ENCODE measurements around the gene ASB13.

Gene ASB13

DNA sequence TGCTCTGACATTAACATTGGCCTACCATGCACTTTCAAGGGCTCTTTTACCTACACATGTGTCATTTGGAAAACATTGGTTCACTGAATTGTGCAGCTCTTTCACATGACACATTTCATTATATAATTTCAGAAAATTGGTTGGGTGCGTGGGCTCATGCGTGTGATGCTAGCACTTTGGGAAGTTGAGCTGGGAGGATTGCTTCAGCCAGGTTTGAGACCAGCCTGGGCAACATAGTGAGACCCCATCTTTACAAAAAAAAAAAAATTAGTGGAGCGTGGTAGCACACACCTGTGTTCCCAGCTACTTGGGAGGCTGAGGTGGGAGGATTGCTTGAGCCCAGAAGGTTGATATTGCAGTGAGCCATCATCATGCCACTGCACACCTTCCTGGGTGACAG, 22.2 kb upstream of the ASB13 start:
- H3K36me3 ChIP-seq (ENCODE audit: control insufficient read depth, insufficient read depth, low read length) = no peaks in the 10 kb centered on the region
- no peaks in the 10 kb centered on the region; the same call in 1 of the 2 replicates for H3K4me1 ChIP-seq (ENCODE audit: control insufficient read depth, insufficient read depth, low read length)
- H3K4me3 ChIP-seq (ENCODE audit: low read length) = no peak overlapping the region
- no peaks in the 10 kb centered on the region for H3K27me3 ChIP-seq (ENCODE audit: control insufficient read depth, insufficient read depth, low read length)
- no peak for DNase-seq (ENCODE audit: low read depth, low spot score)
- no CpG with 5 or more reads among the region's 3 CpGs for WGBS (ENCODE audit: insufficient coverage, insufficient read length)
- no peaks in the 10 kb centered on the region for H3K9me3 ChIP-seq (ENCODE audit: control insufficient read depth, insufficient read depth, low read length)
- no peak overlapping the region for H3K27ac ChIP-seq (ENCODE audit: low read length)

DNA sequence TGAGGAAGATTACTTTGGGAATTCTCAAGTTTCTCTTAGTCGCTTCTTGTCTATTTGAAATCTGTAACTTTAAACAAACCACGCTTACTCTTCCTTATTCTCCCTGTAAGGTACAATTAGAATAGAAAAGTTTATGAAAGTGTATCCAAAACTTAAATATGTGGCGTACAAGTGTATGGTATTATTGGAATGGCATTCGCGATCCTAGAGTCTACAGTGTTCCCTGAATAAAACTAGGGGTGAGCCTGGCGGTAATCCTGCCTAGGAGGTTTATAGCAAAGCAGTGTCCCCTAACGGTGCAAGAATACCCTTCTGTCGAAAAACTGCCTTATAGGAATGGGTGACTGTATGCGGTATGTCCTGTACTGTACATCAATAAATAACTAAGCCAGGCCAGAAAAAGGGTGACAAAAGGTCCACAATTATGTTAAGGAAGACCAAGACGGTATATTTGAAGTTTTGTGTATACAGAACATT, 19.4 kb upstream of the ASB13 start:
- no peaks in the 10 kb centered on the region for H3K4me1 ChIP-seq (ENCODE audit: control insufficient read depth, insufficient read depth, low read length)
- H3K27me3 ChIP-seq (ENCODE audit: control insufficient read depth, insufficient read depth, low read length) = no peaks in the 10 kb centered on the region
- no peak for DNase-seq (ENCODE audit: low read depth, low spot score)
- no peaks in the 10 kb centered on the region for H3K36me3 ChIP-seq (ENCODE audit: control insufficient read depth, insufficient read depth, low read length)
- no CpG with 5 or more reads among the region's 10 CpGs for WGBS (ENCODE audit: insufficient coverage, insufficient read length)
- no peaks in the 10 kb centered on the region for H3K9me3 ChIP-seq (ENCODE audit: control insufficient read depth, insufficient read depth, low read length)
- peak overlapping the region; percentile 81; the same call in 1 of the 2 replicates for H3K4me3 ChIP-seq (ENCODE audit: low read length)
- no peak overlapping the region for H3K27ac ChIP-seq (ENCODE audit: low read length)

DNA sequence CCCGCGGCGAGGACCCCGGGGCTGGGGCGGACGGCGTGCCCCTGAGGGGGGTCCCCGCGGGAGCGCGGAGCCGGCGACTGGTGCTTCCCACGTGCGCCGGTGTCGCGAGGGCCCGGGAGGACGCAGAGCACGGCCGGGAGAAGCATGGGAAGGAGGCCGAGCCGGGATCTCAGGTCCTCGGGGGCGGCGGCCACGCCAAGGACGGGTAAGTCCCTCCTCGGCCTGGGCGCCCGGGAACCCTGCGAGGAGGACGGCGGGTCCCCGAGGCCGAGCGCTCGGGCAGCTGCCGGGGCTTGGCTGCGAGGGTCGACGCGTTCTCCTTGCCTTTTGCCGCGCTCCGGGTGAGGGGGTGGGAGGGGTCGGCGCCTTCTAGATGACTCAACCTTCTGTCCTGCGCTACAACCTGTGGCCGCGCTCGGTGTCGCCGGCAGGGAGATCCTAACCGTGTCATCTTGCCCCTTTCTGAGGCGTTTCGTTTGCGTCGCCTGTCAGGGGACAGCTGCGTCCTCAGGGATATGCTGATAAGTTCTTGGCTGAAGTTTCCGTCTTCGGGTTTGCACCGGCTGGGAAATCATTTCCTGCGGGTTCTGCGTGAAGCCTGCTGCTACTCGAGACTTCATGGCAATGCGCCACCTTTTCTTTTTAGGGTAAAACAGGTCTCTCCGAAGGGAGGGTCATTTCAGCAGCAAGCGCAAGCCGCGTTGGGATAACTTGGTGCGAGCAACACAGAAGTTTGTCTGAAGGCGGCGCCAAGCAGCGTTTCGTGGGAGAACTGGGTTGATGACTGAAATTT, 18.8 kb upstream of the ASB13 start:
- H3K27me3 ChIP-seq (ENCODE audit: control insufficient read depth, insufficient read depth, low read length) = no peaks in the 10 kb centered on the region
- no peaks in the 10 kb centered on the region for H3K9me3 ChIP-seq (ENCODE audit: control insufficient read depth, insufficient read depth, low read length)
- H3K4me1 ChIP-seq (ENCODE audit: control insufficient read depth, insufficient read depth, low read length) = no peaks in the 10 kb centered on the region
- H3K36me3 ChIP-seq (ENCODE audit: control insufficient read depth, insufficient read depth, low read length) = no peaks in the 10 kb centered on the region
- no CpG with 5 or more reads among the region's 77 CpGs for WGBS (ENCODE audit: insufficient coverage, insufficient read length)
- DNase-seq (ENCODE audit: low read depth, low spot score) = no peak
- peak overlapping the region; percentile 81 for H3K4me3 ChIP-seq (ENCODE audit: low read length)
- H3K27ac ChIP-seq (ENCODE audit: low read length) = no peak overlapping the region

DNA sequence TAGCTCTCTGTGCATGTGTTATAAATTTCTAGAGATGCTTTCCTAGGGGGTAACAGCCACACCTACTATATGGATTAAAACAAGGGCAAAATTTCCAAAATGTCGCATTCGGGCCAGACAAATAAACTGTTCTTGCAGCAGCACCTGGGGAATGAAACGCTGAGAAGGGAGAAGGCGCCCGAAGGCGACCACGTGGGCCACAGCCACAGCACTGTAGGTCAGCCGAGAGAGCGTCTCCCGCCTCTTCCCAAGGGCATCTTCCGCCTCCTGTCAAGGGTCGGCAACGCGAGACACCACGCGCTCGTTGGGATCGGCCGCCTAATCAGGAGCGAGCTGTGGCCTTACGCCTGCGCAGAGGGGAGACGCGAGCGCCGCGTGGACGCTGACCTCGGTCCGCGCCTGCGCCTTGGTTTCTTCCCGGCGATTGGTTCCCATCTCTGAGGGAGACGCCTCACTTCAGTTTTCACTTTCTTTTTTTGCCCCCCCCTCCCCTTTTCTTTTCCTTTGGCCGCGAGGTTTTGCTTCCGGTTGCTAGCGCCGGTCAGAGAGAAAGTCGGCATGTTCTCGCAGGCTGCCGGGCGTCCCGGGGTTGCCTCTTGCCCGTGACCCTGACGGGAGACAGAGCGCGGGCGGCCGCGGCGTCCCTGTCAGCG, 18.0 kb upstream of the ASB13 start, which contains the start of gene TASOR2:
TASOR2 (plus strand) TSS at position 521 of the 653 bp plus-strand sequence. CDS start 35,805 bp downstream, outside the sequence.
- Histone ChIP-seq H3K36me3 (ENCODE audit: control insufficient read depth, insufficient read depth, low read length) (no peaks in the 10 kb centered on the region), H3K4me1 (ENCODE audit: control insufficient read depth, insufficient read depth, low read length) (no peaks in the 10 kb centered on the region), H3K27ac (ENCODE audit: low read length) (no peak within 1 kb of the TSS), H3K4me3 (ENCODE audit: low read length) (peak within 1 kb of the TSS; percentile 81), H3K9me3 (ENCODE audit: control insufficient read depth, insufficient read depth, low read length) (no peaks in the 10 kb centered on the region), H3K27me3 (ENCODE audit: control insufficient read depth, insufficient read depth, low read length) (no peaks in the 10 kb centered on the region)
- peak; percentile 98 for DNase-seq (ENCODE audit: low read depth, low spot score)
- WGBS (ENCODE audit: insufficient coverage, insufficient read length) = no CpG with 5 or more reads among the region's 54 CpGs

DNA sequence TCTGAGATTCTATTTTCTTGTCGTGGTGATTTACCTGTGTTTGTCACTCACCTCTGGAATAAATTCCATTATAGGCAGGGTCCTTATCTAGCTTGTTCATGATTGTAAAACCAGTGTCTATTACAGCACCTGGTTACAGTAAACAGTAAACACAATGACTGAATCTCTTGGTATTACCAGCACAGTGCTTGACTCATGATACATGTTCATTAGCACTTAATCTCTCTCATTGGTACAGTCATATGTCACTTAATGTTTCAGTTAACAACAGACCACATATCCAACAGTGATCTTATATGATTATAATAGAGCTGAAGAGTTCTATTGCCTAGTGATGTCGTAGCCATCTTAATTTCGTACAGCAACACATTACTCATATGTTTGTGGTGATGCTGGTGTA, 16.7 kb upstream of the ASB13 start:
- H3K4me1 ChIP-seq (ENCODE audit: control insufficient read depth, insufficient read depth, low read length) = no peaks in the 10 kb centered on the region
- no CpG with 5 or more reads among the region's 3 CpGs for WGBS (ENCODE audit: insufficient coverage, insufficient read length)
- DNase-seq (ENCODE audit: low read depth, low spot score) = no peak

DNA sequence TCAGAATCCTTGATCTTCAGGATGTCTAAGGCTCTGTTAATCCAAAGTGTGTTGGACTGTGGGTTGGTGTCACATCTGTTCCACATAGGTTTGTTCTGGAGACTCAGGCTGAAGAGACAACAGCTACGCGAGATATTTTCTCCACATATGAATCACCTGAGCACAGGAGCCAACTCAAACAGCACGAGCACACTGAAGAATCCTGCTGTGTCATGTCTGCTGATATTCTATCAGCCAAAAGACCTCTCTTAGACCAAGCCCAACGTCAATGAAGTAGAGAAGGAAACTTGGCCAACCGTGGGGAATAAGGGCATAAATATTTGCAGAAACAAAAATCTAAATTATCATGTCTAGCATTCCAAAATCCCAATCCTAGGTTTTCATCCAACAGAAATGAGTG, 15.5 kb upstream of the ASB13 start:
- no peak overlapping the region for H3K27ac ChIP-seq (ENCODE audit: low read length)
- no peaks in the 10 kb centered on the region for H3K36me3 ChIP-seq (ENCODE audit: control insufficient read depth, insufficient read depth, low read length)
- no peak overlapping the region for H3K4me3 ChIP-seq (ENCODE audit: low read length)
- H3K4me1 ChIP-seq (ENCODE audit: control insufficient read depth, insufficient read depth, low read length) = no peaks in the 10 kb centered on the region
- no peak for DNase-seq (ENCODE audit: low read depth, low spot score)
- H3K9me3 ChIP-seq (ENCODE audit: control insufficient read depth, insufficient read depth, low read length) = no peaks in the 10 kb centered on the region
- no CpG with 5 or more reads among the region's 5 CpGs for WGBS (ENCODE audit: insufficient coverage, insufficient read length)
- no peaks in the 10 kb centered on the region for H3K27me3 ChIP-seq (ENCODE audit: control insufficient read depth, insufficient read depth, low read length)

More for the DNA sequence above, 16.7 kb upstream of the ASB13 start:
- no peaks in the 10 kb centered on the region for H3K9me3 ChIP-seq (ENCODE audit: control insufficient read depth, insufficient read depth, low read length)
- H3K27me3 ChIP-seq (ENCODE audit: control insufficient read depth, insufficient read depth, low read length) = no peaks in the 10 kb centered on the region
- H3K36me3 ChIP-seq (ENCODE audit: control insufficient read depth, insufficient read depth, low read length) = no peaks in the 10 kb centered on the region
- no peak overlapping the region for H3K27ac ChIP-seq (ENCODE audit: low read length)
- H3K4me3 ChIP-seq (ENCODE audit: low read length) = no peak overlapping the region

DNA sequence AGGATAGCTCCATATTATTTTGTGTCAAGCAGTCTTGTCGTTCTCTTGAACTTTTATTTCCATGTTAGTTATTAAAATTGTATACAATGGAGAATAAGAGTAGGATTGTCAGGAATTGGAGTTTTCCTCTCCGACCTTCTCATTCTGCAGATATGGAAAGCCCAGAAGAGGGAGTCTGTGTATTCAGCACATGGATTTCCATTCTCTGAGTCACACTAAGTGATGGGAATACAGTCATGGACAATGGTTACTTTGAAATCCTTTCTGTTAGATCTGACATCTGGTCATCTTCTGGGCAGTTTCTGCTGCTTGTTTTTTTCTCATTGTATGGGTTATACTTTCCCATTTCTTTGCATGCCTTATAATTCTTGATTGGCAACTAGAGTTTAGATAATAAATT, 13.2 kb upstream of the ASB13 start:
- WGBS (ENCODE audit: insufficient coverage, insufficient read length) = no CpG with 5 or more reads among the region's 2 CpGs
- no peak for DNase-seq (ENCODE audit: low read depth, low spot score)

DNA sequence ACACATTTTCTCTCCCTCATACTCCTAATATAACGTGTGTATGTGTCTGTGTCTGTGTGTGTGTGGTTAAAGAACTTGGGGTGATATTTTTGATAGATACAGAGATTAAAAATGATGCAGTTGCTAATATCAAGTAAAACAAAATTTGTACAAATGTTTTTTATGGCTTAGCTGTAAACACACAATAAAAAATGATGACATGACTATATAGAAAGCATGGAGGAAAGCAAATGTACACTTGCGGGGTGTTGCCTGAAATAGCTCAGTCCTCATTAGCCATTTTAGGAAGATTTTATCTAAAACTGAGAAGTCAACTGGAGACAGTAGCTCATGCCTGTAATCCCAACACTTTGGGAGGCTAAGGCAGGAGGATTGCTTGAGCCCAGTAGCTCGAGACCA, 12.6 kb upstream of the ASB13 start:
- H3K27ac ChIP-seq (ENCODE audit: low read length) = no peak overlapping the region
- no peaks in the 10 kb centered on the region for H3K27me3 ChIP-seq (ENCODE audit: control insufficient read depth, insufficient read depth, low read length)
- H3K9me3 ChIP-seq (ENCODE audit: control insufficient read depth, insufficient read depth, low read length) = no peaks in the 10 kb centered on the region
- H3K4me3 ChIP-seq (ENCODE audit: low read length) = no peak overlapping the region
- H3K36me3 ChIP-seq (ENCODE audit: control insufficient read depth, insufficient read depth, low read length) = no peaks in the 10 kb centered on the region
- DNase-seq (ENCODE audit: low read depth, low spot score) = no peak
- H3K4me1 ChIP-seq (ENCODE audit: control insufficient read depth, insufficient read depth, low read length) = no peaks in the 10 kb centered on the region
- no CpG with 5 or more reads among the region's 3 CpGs for WGBS (ENCODE audit: insufficient coverage, insufficient read length)

More for the DNA sequence above, 13.2 kb upstream of the ASB13 start:
- Histone ChIP-seq H3K9me3 (ENCODE audit: control insufficient read depth, insufficient read depth, low read length) (no peaks in the 10 kb centered on the region), H3K27me3 (ENCODE audit: control insufficient read depth, insufficient read depth, low read length) (no peaks in the 10 kb centered on the region), H3K4me3 (ENCODE audit: low read length) (no peak overlapping the region), H3K27ac (ENCODE audit: low read length) (no peak overlapping the region), H3K36me3 (ENCODE audit: control insufficient read depth, insufficient read depth, low read length) (no peaks in the 10 kb centered on the region), H3K4me1 (ENCODE audit: control insufficient read depth, insufficient read depth, low read length) (no peaks in the 10 kb centered on the region)

DNA sequence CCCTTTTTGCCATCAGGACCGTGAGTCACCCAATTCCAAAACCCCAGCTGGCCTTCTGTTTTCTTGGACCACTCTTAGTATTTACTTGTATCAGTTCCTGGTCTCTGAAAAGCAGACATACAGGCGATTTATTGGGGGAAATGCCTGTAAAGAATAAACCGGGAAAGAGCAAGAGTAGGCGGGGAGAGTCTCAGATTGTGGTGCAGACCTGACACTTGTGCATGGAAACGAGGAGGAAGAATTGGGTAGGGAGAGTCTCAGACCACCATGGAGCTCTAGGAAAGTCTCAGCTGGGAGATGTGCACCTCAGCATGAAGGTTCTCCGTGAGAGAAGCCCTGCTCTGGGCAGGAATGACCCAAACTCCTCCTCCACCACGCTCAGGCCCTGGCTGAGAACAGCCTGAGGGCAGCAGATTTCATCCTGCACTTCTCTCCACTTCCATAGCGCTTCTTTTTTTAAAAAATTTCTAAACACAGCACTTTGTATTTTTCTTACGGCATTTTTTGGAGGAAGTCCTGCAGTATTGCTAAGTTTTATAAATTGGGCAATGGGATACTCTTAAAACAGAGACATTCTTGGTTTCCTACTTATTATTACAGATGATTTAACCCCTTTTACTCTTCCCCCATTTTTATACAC, 12.1 kb upstream of the ASB13 start:
- Histone ChIP-seq H3K9me3 (ENCODE audit: control insufficient read depth, insufficient read depth, low read length) (no peaks in the 10 kb centered on the region), H3K27me3 (ENCODE audit: control insufficient read depth, insufficient read depth, low read length) (no peaks in the 10 kb centered on the region), H3K4me3 (ENCODE audit: low read length) (no peak overlapping the region), H3K27ac (ENCODE audit: low read length) (no peak overlapping the region), H3K4me1 (ENCODE audit: control insufficient read depth, insufficient read depth, low read length) (no peaks in the 10 kb centered on the region), H3K36me3 (ENCODE audit: control insufficient read depth, insufficient read depth, low read length) (no peaks in the 10 kb centered on the region)
- no peak for DNase-seq (ENCODE audit: low read depth, low spot score)
- WGBS (ENCODE audit: insufficient coverage, insufficient read length) = no CpG with 5 or more reads among the region's 9 CpGs

DNA sequence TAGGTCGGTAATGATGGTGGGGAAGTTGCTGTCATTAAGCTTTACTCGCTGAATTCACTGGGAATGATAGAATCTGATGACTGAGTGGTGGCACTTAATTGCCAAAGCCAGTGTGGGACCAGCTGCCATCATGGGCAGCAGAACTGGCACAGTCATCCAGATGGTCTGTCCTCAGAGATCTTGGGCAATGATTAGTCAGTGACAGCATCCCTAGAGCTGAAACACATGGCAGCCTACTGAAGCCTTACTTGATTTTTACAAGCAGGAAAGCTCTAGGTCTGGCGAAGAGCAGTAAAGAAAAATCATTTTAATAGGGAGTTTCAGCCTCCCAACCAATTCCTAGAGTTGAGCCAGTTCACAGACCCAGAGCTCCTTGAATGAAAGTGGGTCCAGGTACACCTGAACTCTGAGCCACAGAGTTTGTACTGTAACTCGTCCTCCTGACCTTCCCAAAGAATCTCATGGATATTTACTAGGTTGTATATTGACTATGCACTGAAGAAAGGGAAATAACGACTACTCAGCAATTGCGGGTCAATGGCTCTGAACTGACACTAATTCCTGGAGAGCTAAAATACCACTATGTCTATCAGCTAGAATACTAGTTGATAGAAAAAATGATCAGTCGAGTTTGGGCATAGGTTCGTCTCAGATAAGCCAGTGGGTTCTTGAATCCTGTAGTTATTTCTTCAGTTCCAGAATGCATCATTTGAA, 4.4 kb upstream of the ASB13 start:
- Histone ChIP-seq H3K9me3 (ENCODE audit: control insufficient read depth, insufficient read depth, low read length) (no peaks in the 10 kb centered on the region; the same call in 1 of the 2 replicates), H3K36me3 (ENCODE audit: control insufficient read depth, insufficient read depth, low read length) (no peaks in the 10 kb centered on the region), H3K4me1 (ENCODE audit: control insufficient read depth, insufficient read depth, low read length) (peaks cover 3% of the 10 kb centered on the region; the same call in 1 of the 2 replicates), H3K4me3 (ENCODE audit: low read length) (no peak overlapping the region), H3K27ac (ENCODE audit: low read length) (no peak overlapping the region), H3K27me3 (ENCODE audit: control insufficient read depth, insufficient read depth, low read length) (no peaks in the 10 kb centered on the region)
- DNase-seq (ENCODE audit: low read depth, low spot score) = no peak
- no CpG with 5 or more reads among the region's 8 CpGs for WGBS (ENCODE audit: insufficient coverage, insufficient read length)

Measured in iPS DF 6.9 (cell line).